HG02763 (cell line): Measurements from ENCODE around the gene OR4N2.
"Not testable (repeated sequence)": the region's sequence is repeated elsewhere in the genome, so short reads cannot be mapped to it uniquely, and the experiment has no call there.

ENCODE experiments used
- ATAC-seq: cut with Tn5 transposase; IDR thresholded peaks from one replicate; pipeline ENCODE4 v1.9.1; 2021; ENCODE audit warnings: mild to moderate bottlenecking, moderate library complexity; ENCODE audit not compliant: unreplicated experiment

The OR4N2 gene

DNA sequence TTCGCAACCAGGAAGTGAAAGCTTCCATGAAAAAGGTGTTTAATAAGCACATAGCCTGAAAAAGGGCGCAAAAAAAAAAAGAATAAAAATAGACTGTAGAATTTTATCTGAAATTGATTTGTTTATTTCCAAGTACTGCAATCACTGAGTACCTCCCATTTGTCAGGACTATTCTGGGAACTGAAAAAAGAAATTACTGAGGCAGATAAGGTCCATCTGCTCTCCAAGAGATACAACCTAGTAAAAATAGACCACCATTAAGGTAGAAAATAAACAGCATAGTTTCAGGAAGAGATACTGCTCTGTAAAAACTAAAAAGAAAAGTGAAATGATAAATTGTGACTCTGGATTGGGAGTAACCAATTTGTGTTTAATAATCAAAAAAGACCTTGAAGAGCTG is 24.7 kb downstream of the OR4N2 start:
- no peak for ATAC-seq

DNA sequence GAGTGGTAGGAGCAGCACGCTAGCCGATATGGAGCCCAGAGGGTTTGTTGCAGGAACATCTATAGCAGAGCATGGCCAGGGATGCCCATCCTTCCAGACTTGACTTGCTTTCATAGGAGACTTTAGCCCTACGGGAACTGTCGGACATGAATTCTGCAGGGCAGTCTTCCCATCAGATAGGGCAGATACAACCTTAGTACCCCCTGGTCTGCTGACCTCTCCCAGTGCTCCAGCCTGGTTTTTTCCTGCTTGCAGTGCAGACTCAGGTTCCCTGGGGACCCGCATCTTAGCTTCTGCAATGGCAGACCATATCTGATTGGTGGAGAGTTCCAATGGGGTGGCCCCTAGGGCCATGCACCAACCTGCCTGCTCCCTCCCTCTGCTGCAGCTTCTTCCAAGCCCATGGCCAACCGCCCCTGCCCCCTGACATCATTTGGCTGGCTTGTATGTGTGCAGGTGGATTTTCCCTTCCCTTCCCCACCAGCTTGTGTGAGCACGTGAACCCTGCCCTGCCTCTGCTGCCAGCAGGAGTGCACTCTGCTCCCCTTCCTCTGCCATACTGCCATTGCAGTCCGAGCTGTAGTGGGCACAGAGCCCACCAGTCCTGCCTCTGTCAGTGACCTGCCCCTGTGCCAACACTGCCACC is 30.8 kb downstream of the OR4N2 start:
- not testable (repeated sequence) for ATAC-seq

DNA sequence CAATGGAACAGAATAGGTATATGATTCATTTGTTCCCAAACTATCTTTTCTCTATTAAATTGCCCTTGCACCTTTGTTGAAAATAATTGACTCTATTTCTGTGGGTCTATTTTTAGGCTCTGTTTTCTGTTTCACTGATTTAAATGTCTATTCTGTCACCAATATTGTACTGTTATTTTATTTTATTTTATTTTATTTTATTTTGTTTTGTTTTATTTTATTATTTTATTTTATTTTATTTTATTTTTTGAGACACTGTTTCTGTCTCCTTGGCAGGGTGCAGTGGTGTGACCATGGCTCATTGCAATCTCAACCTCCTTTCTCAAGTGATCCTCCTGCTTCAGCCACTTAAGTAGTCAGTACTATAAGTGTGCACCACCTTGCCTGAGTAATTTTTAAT is 34.9 kb downstream of the OR4N2 start:
- ATAC-seq: no peak

DNA sequence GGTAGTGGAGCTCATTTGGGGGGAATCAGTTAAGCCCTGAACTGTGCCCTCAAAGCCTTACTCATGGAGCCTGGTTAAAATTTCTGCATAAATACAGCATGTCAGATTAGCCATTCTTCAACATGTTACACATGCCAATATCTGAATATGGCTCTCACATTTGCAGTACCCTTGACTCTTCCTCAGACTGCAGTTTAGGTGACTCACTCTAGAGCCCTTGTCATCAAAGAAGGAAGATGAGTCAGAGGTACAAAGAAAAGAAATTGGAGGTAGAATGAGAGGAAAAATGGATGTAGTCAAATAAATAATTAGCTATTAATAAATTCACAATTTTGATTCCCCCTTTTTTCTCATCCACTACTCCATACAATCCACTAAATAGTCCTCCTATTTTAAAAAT is 47.8 kb downstream of the OR4N2 start:
- ATAC-seq: no peak

DNA sequence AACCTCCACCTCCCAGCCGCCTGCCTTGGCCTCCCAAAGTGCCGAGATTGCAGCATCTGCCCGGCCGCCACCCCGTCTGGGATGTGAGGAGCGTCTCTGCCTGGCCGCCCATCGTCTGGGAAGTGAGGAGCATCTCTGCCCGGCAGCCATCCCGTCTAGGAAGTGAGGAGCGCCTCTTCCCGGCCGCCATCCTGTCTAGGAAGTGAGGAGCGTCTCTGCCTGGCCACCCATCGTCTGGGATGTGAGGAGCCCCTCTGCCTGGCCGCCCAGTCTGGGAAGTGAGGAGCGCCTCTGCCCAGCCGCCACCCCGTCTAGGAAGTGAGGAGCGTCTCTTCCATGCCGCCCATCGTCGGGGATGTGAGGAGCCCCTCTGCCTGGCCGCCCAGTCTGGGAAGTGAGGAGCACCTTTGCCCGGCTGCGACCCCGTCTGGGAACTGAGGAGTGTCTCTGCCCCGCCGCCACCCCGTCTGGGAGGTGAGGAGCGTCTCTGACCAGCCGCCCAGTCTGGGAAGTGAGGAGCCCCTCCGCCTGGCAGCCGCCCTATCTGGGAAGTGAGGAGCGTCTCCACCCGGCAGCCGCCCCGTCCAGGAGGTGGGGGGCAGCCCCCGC is 62.6 kb downstream of the OR4N2 start:
- ATAC-seq: not testable (repeated sequence)

DNA sequence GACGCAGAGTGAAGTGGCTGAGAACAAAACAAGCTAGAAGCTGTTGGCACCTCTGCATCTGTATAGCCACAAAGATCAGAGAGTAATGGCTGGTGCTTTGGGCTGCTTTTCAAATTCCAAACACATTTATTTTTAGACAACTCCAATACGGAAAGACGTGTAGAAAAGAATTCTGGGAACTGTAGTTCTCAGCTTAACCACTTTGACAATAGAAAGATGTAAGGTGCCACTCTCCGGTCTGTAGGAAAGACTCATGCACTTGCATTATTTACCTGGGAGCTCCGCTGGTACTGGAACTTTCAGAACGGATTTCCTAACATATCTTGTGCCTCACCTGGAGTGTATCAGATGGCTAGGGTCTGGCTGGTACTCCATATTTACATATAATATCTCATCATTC is 69.6 kb downstream of the OR4N2 start:
- ATAC-seq: no peak

DNA sequence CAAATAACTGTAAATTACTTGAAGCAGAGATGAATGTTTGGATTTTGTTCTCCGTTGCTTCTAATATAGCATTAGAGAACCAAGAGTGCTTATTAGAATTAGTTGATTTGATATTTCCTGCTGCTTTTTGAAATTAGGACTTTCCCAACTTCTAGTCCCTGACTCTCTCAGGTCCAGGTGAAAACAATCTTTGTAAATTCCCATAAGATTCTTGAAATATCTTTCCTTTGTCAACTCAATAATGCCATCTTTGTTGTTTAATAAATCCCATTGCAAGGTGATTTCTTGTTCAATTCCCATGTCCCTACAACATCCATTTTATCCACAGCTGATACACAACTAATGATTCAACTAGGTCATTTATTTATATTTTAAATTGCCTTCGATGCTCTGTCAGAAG is 71.3 kb downstream of the OR4N2 start, which contains the start of gene OR4K2:
TSS of gene OR4K2 (plus strand) at position 301 of the 400 bp plus-strand sequence. CDS start 1,126 bp downstream, outside the sequence.
- ATAC-seq: no peak

DNA sequence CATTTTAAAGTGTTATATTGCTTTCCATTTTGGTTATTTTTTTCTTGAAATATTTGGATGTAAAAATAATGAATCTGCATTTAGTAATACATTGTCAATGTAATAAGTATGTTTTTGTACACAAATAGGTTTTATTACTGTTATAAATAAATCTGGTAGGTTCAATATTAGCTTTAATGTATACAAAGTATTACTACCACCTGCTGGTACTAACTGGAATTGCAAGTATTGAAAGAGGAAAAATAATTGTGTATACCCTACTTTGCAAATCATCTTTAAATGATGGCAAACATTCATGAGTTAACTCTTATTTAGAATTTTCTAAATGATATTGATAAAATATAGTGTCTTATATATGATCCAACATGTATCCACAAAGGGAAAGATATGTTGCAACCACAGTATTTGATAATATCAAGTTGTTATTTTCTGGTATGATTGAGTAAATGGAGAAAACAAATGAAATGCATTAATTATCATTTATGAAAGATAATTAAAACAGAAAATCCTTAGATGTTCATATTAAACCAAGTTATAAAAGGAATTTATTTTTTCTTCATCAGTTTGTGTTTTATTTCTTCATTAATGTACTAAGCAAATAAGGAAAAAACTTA is 74.6 kb downstream of the OR4N2 start:
- no peak for ATAC-seq
